Right atrium auricular region (tissue), 2 donors: ENCODE measurements around the gene SLC7A14. TPM values are rescaled to one million over a fixed set of nuclear protein-coding genes. Genes with fewer than 3 reads are reported as not detected.
A peak's percentile ranks its signal among the peaks of the same experiment; 100 is the strongest.

Source experiments
- DNase-seq: peaks from one replicate; pipeline ENCODE4 v3.0.0-alpha.2; 2019; ENCODE audit warnings: low spot score
- H3K27ac ChIP-seq, 2 donors: fragments of 200-600 bp; sonication (generic); 1 replicate in 1 of 2; 2 replicates in 1 of 2; pipeline ENCODE4 v1.5.1; 2016 to 2019
- H3K27me3 ChIP-seq, 2 donors: fragments of 200-600 bp; sonication (generic); one replicate each; pipeline versions ENCODE4 v1.5.1 to v1.6.0; 2017 to 2019
- H3K36me3 ChIP-seq: fragments of 200-600 bp; sonication (generic); one replicate; pipeline ENCODE4 v1.5.1; 2016
- H3K4me1 ChIP-seq, 2 donors: fragments of 200-600 bp; sonication (generic); one replicate each; pipeline versions ENCODE4 v1.5.1 to v1.6.0; 2017 to 2019
- H3K4me3 ChIP-seq, 2 donors: fragments of 200-600 bp; sonication (generic); 1 replicate in 1 of 2; 2 replicates in 1 of 2; pipeline ENCODE4 v1.5.1; 2017 to 2019; ENCODE audit warnings: mild to moderate bottlenecking in 1 of 2, moderate library complexity in 1 of 2
- H3K9me3 ChIP-seq, 2 donors: fragments of 200-600 bp; sonication (generic); one replicate each; pipeline ENCODE4 v1.5.1; 2019
- CTCF ChIP-seq, 2 donors: fragments of 200-600 bp; sonication (generic); IDR thresholded peaks; one replicate each; pipeline ENCODE4 v1.5.1; 2019; ENCODE audit warnings: antibody characterized with exemption in 2 of 2
- total RNA-seq, 2 donors: library from RNA; depleted of rRNA; stranded (reverse); fragments of >200 nt; gene quantifications; one replicate each; pipeline ENCODE4 v1.1.0, GENCODE V29; 2016

The SLC7A14 gene
- not detected for total RNA-seq

GRCh38 chr3:170585937-170586310 lies at the start of gene SLC7A14:
Gene SLC7A14 (minus strand): TSS chr3:170586075. CDS start chr3:170526936, 59,139 bp downstream.
- H3K4me3 ChIP-seq = peak within 1 kb of the TSS in 1 of 2 donors; percentile 37
- H3K4me1 ChIP-seq = peaks cover 0 to 15% of the 10 kb centered on the region in 2 donors
- no peaks in the 10 kb centered on the region for H3K9me3 ChIP-seq
- DNase-seq = no peak
- H3K36me3 ChIP-seq = no peaks in the 10 kb centered on the region
- TF ChIP-seq CTCF (IDR thresholded peaks at IDR 0.05) = no peak
- H3K27me3 ChIP-seq = peaks cover 7 to 19% of the 10 kb centered on the region in 2 donors
- H3K27ac ChIP-seq = no peak within 1 kb of the TSS

DNA sequence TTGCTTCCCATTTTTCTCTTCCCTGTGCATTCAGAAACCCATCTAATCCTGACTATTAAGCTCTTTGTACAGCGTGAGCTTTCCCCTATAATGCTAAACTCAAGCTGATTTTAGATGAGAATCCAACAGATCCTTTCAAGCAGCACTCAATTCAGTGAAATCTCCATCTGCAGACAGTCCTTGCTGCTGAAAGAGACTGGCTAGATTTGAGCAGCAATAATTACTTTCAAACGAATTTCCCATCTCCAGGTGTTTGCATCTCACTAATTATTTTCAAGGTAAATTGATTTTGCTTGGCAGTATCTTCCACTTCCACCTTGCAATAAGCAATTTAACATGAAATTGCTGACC lies 49.5 kb upstream of the SLC7A14 start:
- no peak for TF ChIP-seq CTCF (IDR thresholded peaks at IDR 0.05)
- Histone ChIP-seq H3K4me1 (no peaks in the 10 kb centered on the region), H3K36me3 (no peaks in the 10 kb centered on the region), H3K9me3 (no peaks in the 10 kb centered on the region), H3K27me3 (no peaks in the 10 kb centered on the region), H3K27ac (no peak overlapping the region), H3K4me3 (no peak overlapping the region)
- DNase-seq = no peak

GRCh38 chr3:170634663-170635384 lies 48.9 kb upstream of the SLC7A14 start:
- no peak overlapping the region for H3K4me3 ChIP-seq
- DNase-seq = no peak
- no peaks in the 10 kb centered on the region for H3K36me3 ChIP-seq
- no peaks in the 10 kb centered on the region for H3K27me3 ChIP-seq
- no peaks in the 10 kb centered on the region for H3K4me1 ChIP-seq
- no peak for TF ChIP-seq CTCF (IDR thresholded peaks at IDR 0.05)
- H3K27ac ChIP-seq = no peak overlapping the region
- no peaks in the 10 kb centered on the region for H3K9me3 ChIP-seq

DNA sequence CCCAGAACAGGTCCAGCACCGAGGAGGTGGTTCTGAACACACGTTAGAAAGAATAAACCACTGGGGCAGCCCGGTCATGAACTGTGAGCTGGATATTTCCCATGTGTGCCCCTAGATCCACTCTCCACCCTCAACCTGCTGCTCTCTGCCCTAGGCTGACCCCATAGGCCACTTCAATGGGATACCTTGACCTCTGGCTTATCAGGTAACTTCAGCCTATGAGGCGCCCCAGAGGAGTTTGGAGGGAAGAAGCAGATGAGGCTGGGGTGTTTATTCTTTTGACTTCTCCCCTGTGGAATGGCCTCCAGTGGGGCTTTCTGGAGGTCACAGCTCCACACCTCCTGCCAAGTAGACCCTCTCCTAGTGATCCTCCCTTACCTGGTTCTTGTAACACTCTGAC lies 47.7 kb upstream of the SLC7A14 start:
- H3K9me3 ChIP-seq = no peaks in the 10 kb centered on the region
- H3K36me3 ChIP-seq = no peaks in the 10 kb centered on the region
- H3K27me3 ChIP-seq = no peaks in the 10 kb centered on the region
- H3K4me1 ChIP-seq = no peaks in the 10 kb centered on the region
- no peak for DNase-seq
- no peak overlapping the region for H3K27ac ChIP-seq
- TF ChIP-seq CTCF (IDR thresholded peaks at IDR 0.05) = no peak
- H3K4me3 ChIP-seq = no peak overlapping the region

DNA sequence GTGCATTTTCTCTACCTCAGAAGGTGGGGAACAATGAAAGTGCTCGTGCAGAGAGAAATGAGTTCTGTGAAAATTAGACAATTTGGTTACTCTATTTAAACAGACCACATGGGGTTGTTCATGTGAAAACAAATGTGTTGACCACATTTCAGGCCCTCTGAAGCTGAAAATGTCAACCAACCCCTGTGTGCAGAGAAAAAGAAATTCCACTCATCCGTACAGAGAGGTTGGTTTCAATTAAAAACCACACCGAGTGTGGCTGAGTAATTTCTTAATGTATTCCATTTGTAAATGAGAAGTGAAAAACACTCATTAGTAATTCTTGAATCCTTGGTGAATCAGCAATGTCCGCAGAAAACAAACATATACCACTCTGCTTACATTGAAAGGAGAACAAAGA lies 46.9 kb upstream of the SLC7A14 start:
- Histone ChIP-seq H3K27ac (no peak overlapping the region), H3K4me3 (no peak overlapping the region), H3K9me3 (no peaks in the 10 kb centered on the region), H3K27me3 (no peaks in the 10 kb centered on the region), H3K36me3 (no peaks in the 10 kb centered on the region), H3K4me1 (no peaks in the 10 kb centered on the region)
- TF ChIP-seq CTCF (IDR thresholded peaks at IDR 0.05) = no peak
- DNase-seq = no peak
